Mucosa of descending colon (tissue), 3 donors: ENCODE data around the gene TDO2. TPM values are rescaled to one million over a fixed set of nuclear protein-coding genes. Genes with fewer than 3 reads are reported as not detected.

Experiments
- ATAC-seq: fragments of 200-7000 bp; cut with Tn5 transposase; one replicate; pipeline ENCODE4 v1.9.1; 2020; ENCODE audit warnings: mild to moderate bottlenecking, moderate library complexity
- DNase-seq, 3 donors: peaks; one replicate each; pipeline ENCODE4 v3.0.0-alpha.2; 2020
- H3K36me3 ChIP-seq: fragments of 200-600 bp; one replicate; pipeline ENCODE4 v1.8.0; 2021; ENCODE audit warnings: low read depth, mild to moderate bottlenecking
- H3K4me1 ChIP-seq: fragments of 200-600 bp; one replicate; pipeline ENCODE4 v1.8.0; 2021; ENCODE audit warnings: low read depth, mild to moderate bottlenecking
- H3K4me3 ChIP-seq: fragments of 200-600 bp; one replicate; pipeline ENCODE4 v1.8.0; 2021; ENCODE audit warnings: mild to moderate bottlenecking
- H3K9me3 ChIP-seq: fragments of 200-600 bp; one replicate; pipeline ENCODE4 v1.8.0; 2021; ENCODE audit warnings: mild to moderate bottlenecking
- CTCF ChIP-seq: fragments of 200-600 bp; IDR thresholded peaks from one replicate; pipeline ENCODE4 v1.8.0; 2022; ENCODE audit warnings: antibody characterized with exemption, mild to moderate bottlenecking
- intact Hi-C, 2 donors: fragments of 100-400 bp; cut with DNase I in 1 of 2; cut with micrococcal nuclease in 1 of 2; formaldehyde crosslinking; loops; one replicate each; pipeline versions ENCODE4 v1.11.0 to v1.11.1; 2022; cut with DNase I, micrococcal nuclease
- total RNA-seq, 3 donors: library from RNA; stranded (reverse); fragmentation: NEBNext Ultra II Directional in 2 of 3; extraction: Animal tissue kit (Norgen Biotek cat#: 25700) in 2 of 3; gene quantifications; one replicate each; pipeline versions ENCODE4 v1.2.1 to v1.2.4, GENCODE V29; 2021 to 2023
- donor health status: DM: no; HTN: no; CAD: no; lungs with moderate emphysema.
- donor health status: DM: no; HTN: no; CAD: no.
- donor health status: DM: no; HTN: yes; CAD: no.

The TDO2 gene
- total RNA-seq, 3 donors from 2014 or later = 0.35 to 0.70 (median 0.58) TPM

- TF ChIP-seq CTCF = no peak
- no peak for ATAC-seq
- Histone ChIP-seq H3K4me1 (no peaks in the 10 kb centered on the region), H3K36me3 (no peaks in the 10 kb centered on the region), H3K9me3 (no peaks in the 10 kb centered on the region), H3K4me3 (no peak overlapping the region)
- no peak for DNase-seq
- intact Hi-C loops = no loop called here
Observed at GRCh38 chr4:155877971-155878370, 25.5 kb upstream of the TDO2 start.

DNA sequence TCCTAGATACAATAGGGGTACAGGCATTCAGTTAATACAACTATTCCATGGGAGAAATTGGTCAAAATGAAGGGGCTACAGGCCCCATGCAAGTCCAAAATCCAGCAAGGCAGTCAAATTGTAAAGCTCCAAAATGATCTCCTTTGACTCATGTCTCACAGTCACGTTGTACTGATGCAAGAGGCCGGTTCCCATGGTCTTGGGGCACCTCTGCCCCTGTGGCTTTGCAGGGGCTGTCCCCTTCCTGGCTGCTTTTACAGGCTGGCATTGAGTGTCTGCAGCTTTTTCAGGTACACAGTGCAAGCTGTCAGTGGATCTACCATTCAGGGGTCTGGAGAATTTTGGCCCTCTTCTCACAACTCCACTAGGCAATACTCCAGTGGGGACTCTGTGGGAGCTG, 24.9 kb upstream of the TDO2 start:
- intact Hi-C loops = no loop called here
- H3K4me3 ChIP-seq = no peak overlapping the region
- ATAC-seq = no peak
- H3K9me3 ChIP-seq = no peaks in the 10 kb centered on the region
- H3K36me3 ChIP-seq = no peaks in the 10 kb centered on the region
- TF ChIP-seq CTCF = no peak
- H3K4me1 ChIP-seq = no peaks in the 10 kb centered on the region
- no peak for DNase-seq

DNA sequence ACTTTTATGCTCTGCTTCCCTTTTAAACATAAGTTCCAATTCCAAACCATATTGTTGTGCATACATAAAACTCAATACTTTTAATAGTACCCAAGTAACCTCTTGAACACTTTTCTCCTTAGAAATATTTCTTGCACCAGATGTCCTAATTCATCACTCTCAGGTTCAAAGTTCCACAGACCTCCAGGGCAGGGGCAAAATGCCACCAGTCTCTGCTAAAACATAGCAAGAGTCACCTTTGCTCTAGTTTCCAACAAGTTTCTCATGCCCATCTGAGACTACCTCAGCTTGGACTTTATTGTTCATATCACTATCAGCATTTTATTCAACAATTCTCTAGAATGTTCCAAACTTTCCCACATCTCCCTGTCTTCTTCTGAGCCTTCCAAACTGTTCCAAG, 23.7 kb upstream of the TDO2 start:
- no peak overlapping the region for H3K4me3 ChIP-seq
- no peak for DNase-seq
- ATAC-seq = no peak

GRCh38 chr4:155881555-155881954, 21.9 kb upstream of the TDO2 start:
- no peak for DNase-seq

More for the DNA sequence above, 23.7 kb upstream of the TDO2 start:
- Histone ChIP-seq H3K36me3 (no peaks in the 10 kb centered on the region), H3K4me1 (no peaks in the 10 kb centered on the region), H3K9me3 (no peaks in the 10 kb centered on the region)
- TF ChIP-seq CTCF = no peak
- intact Hi-C loops = no loop called here

GRCh38 chr4:155883895-155884294, 19.6 kb upstream of the TDO2 start:
- ATAC-seq (no peak), DNase-seq (no peak)
- intact Hi-C loops = no loop called here

More at GRCh38 chr4:155881555-155881954, 21.9 kb upstream of the TDO2 start:
- Histone ChIP-seq H3K36me3 (no peaks in the 10 kb centered on the region), H3K4me3 (no peak overlapping the region), H3K9me3 (no peaks in the 10 kb centered on the region), H3K4me1 (no peaks in the 10 kb centered on the region)
- intact Hi-C loops = no loop called here
- no peak for TF ChIP-seq CTCF
- ATAC-seq = no peak

More at GRCh38 chr4:155883895-155884294, 19.6 kb upstream of the TDO2 start:
- H3K36me3 ChIP-seq = no peaks in the 10 kb centered on the region
- H3K9me3 ChIP-seq = no peaks in the 10 kb centered on the region
- H3K4me1 ChIP-seq = no peaks in the 10 kb centered on the region
- no peak overlapping the region for H3K4me3 ChIP-seq
- TF ChIP-seq CTCF = no peak
